H9 (cell line): ENCODE measurements around the gene TMEM69. TPM values are rescaled to one million over a fixed set of nuclear protein-coding genes. Genes with fewer than 3 reads are reported as not detected.

Source experiments
- DNase-seq: peaks from one replicate; pipeline ENCODE4 v3.0.0-alpha.2; 2017
- H2AFZ ChIP-seq: one replicate; pipeline ENCODE4 v1.6.1; 2013; ENCODE audit warnings: mild to moderate bottlenecking, low read length, control low read depth, moderate library complexity
- H2AK5ac ChIP-seq: 2 replicates; pipeline ENCODE4 v1.6.1; 2013; ENCODE audit warnings: low read length, control low read depth, mixed read lengths; ENCODE audit not compliant: insufficient read length
- H2BK120ac ChIP-seq: one replicate; pipeline ENCODE4 v1.6.1; 2013; ENCODE audit warnings: low read depth, mild to moderate bottlenecking, low read length, control low read depth, inconsistent platforms; ENCODE audit not compliant: poor library complexity, severe bottlenecking
- H2BK12ac ChIP-seq: 2 replicates; pipeline ENCODE4 v1.6.1; 2013; ENCODE audit warnings: low read length, control low read depth, mixed read lengths, low read depth; ENCODE audit not compliant: insufficient read length
- H2BK15ac ChIP-seq: 2 replicates; pipeline ENCODE4 v1.6.1; 2013; ENCODE audit warnings: low read depth, low read length, control low read depth
- H2BK20ac ChIP-seq: one replicate; pipeline ENCODE4 v1.6.1; 2013; ENCODE audit warnings: low read depth, mild to moderate bottlenecking, low read length, control low read depth, inconsistent platforms; ENCODE audit not compliant: poor library complexity, severe bottlenecking
- H2BK5ac ChIP-seq: 2 replicates; pipeline ENCODE4 v1.6.1; 2013; ENCODE audit warnings: low read length, control low read depth, mixed read lengths; ENCODE audit not compliant: insufficient read length
- H3K14ac ChIP-seq: 2 replicates; pipeline ENCODE4 v1.6.1; 2013; ENCODE audit warnings: low read length, control low read depth; ENCODE audit not compliant: insufficient read depth
- H3K18ac ChIP-seq: 2 replicates; pipeline ENCODE4 v1.6.1; 2013; ENCODE audit warnings: low read depth, mild to moderate bottlenecking, mixed read lengths, low read length, control low read depth; ENCODE audit not compliant: insufficient read length
- H3K23ac ChIP-seq: 2 replicates; pipeline ENCODE4 v1.6.1; 2013; ENCODE audit warnings: low read length, control low read depth, mixed read lengths, low read depth; ENCODE audit not compliant: insufficient read length
- H3K23me2 ChIP-seq: 2 replicates; pipeline ENCODE4 v1.6.1; 2013; ENCODE audit warnings: low read depth, mild to moderate bottlenecking, mixed read lengths, low read length, control low read depth; ENCODE audit not compliant: insufficient read length, poor library complexity, severe bottlenecking
- H3K27ac ChIP-seq: 2 replicates; pipeline ENCODE4 v1.5.1; 2013; ENCODE audit warnings: low read length, control low read depth, mixed read lengths, low read depth; ENCODE audit not compliant: insufficient read length
- H3K27me3 ChIP-seq: 2 replicates; pipeline ENCODE4 v1.6.1; 2013; ENCODE audit warnings: low read length, control low read depth, inconsistent platforms; ENCODE audit not compliant: insufficient read depth
- H3K4ac ChIP-seq: 2 replicates; pipeline ENCODE4 v1.6.1; 2013; ENCODE audit warnings: low read depth, mild to moderate bottlenecking, control low read depth, inconsistent platforms, low read length, moderate library complexity
- H3K4me1 ChIP-seq: 2 replicates; pipeline ENCODE4 v1.6.1; 2013; ENCODE audit warnings: low read length, control low read depth, inconsistent platforms; ENCODE audit not compliant: insufficient read depth
- H3K4me2 ChIP-seq: 2 replicates; pipeline ENCODE4 v1.6.1; 2013; ENCODE audit warnings: low read length, control low read depth, mixed read lengths; ENCODE audit not compliant: insufficient read length, insufficient read depth
- H3K56ac ChIP-seq: 2 replicates; pipeline ENCODE4 v1.6.1; 2013; ENCODE audit warnings: low read depth, mild to moderate bottlenecking, mixed read lengths, low read length, control low read depth; ENCODE audit not compliant: insufficient read length
- H3K79me1 ChIP-seq: 2 replicates; pipeline ENCODE4 v1.6.1; 2013; ENCODE audit warnings: low read depth, mild to moderate bottlenecking, moderate library complexity, low read length, control low read depth, inconsistent platforms; ENCODE audit not compliant: insufficient read depth, poor library complexity, severe bottlenecking
- H3K79me2 ChIP-seq: 2 replicates; pipeline ENCODE4 v1.6.1; 2013; ENCODE audit warnings: low read length, control low read depth, inconsistent platforms; ENCODE audit not compliant: insufficient read depth
- H3K9ac ChIP-seq: 2 replicates; pipeline ENCODE4 v1.6.1; 2013; ENCODE audit warnings: low read length, control low read depth, mixed read lengths; ENCODE audit not compliant: insufficient read length; ENCODE audit errors: extremely low read depth
- H3K9me3 ChIP-seq: one replicate; pipeline ENCODE4 v1.6.1; 2013; ENCODE audit warnings: low read depth, low read length, inconsistent platforms; ENCODE audit not compliant: control insufficient read depth
- H3T11ph ChIP-seq: one replicate; pipeline ENCODE4 v1.6.1; 2013; ENCODE audit warnings: mild to moderate bottlenecking, low read length, control low read depth, inconsistent platforms
- H4K20me1 ChIP-seq: one replicate; pipeline ENCODE4 v1.6.1; 2013; ENCODE audit not compliant: control insufficient read depth, insufficient read length, insufficient read depth
- H4K5ac ChIP-seq: 2 replicates; pipeline ENCODE4 v1.6.1; 2013; ENCODE audit warnings: low read depth, mild to moderate bottlenecking, mixed read lengths, low read length, control low read depth; ENCODE audit not compliant: insufficient read length
- H4K8ac ChIP-seq: replicated peaks from 2 replicates; pipeline ENCODE4 v1.6.1; 2013; ENCODE audit warnings: low read length, control low read depth, mixed read lengths, low read depth; ENCODE audit not compliant: insufficient read length
- H4K91ac ChIP-seq: 2 replicates; pipeline ENCODE4 v1.6.1; 2013; ENCODE audit warnings: low read depth, mild to moderate bottlenecking, moderate library complexity, mixed read lengths, low read length, control low read depth; ENCODE audit not compliant: insufficient read length
- H3K27ac Mint-ChIP-seq, 3 experiments: 2 replicates in 2 of 3; 3 replicates in 1 of 3; pipeline ENCODE4 v1.8.0; 2020 to 2021; ENCODE audit warnings: mixed read lengths in 3 of 3, mild to moderate bottlenecking in 1 of 3, moderate library complexity in 1 of 3
- H3K27me3 Mint-ChIP-seq: 2 replicates; pipeline ENCODE4 v1.8.0; 2021; ENCODE audit warnings: low read depth, mild to moderate bottlenecking, moderate library complexity, mixed read lengths
- H3K36me3 Mint-ChIP-seq, 3 experiments: 2 replicates in 2 of 3; 3 replicates in 1 of 3; pipeline ENCODE4 v1.8.0; 2020 to 2021; ENCODE audit warnings: low read depth in 3 of 3, mixed read lengths in 3 of 3; ENCODE audit not compliant: insufficient read depth in 1 of 3
- H3K4me1 Mint-ChIP-seq, 2 experiments: 2 replicates each; pipeline ENCODE4 v1.8.0; 2020; ENCODE audit warnings: mixed read lengths in 2 of 2
- H3K4me3 Mint-ChIP-seq, 2 experiments: 2 replicates in 1 of 2; 3 replicates in 1 of 2; pipeline ENCODE4 v1.8.0; 2020 to 2021; ENCODE audit warnings: mild to moderate bottlenecking in 2 of 2, mixed read lengths in 2 of 2, moderate library complexity in 1 of 2
- H3K9me3 Mint-ChIP-seq, 2 experiments: 2 replicates in 1 of 2; 3 replicates in 1 of 2; pipeline ENCODE4 v1.8.0; 2020; ENCODE audit warnings: mild to moderate bottlenecking in 2 of 2, mixed read lengths in 2 of 2, moderate library complexity in 1 of 2
- CTCF ChIP-seq: fragments of 200-600 bp; sonication (generic); conservative IDR thresholded peaks from 3 replicates; pipeline ENCODE4 v1.8.0; 2021; ENCODE audit warnings: antibody characterized with exemption, mild to moderate bottlenecking
- WGBS: extraction: QIAGEN DNeasy Blood & Tissue Kit; methylation state at CpG from one replicate; pipeline ENCODE4 v1.1.7; 2013; ENCODE audit warnings: missing lambda C conversion rate, low lambda C conversion rate, mixed read lengths; ENCODE audit not compliant: insufficient read length; ENCODE audit errors: extremely low coverage; 5-methylcytosine and 5-hydroxymethylcytosine counted together
- total RNA-seq: library from RNA; stranded (reverse); gene quantifications from 2 replicates; pipeline ENCODE4 v1.2.1, GENCODE V29; 2021

TMEM69 gene
- total RNA-seq, 1 experiment from 2014 or later: 30.7 TPM

- Histone ChIP-seq H4K20me1 (no peaks in the 10 kb centered on the region), H3T11ph (no peak overlapping the region), H3K27me3 (no peaks in the 10 kb centered on the region), H4K91ac (no peak overlapping the region), H4K8ac (no peak overlapping the region), H3K27ac (no peak overlapping the region), H2BK12ac (no peak overlapping the region), H2AK5ac (no peak overlapping the region), H3K14ac (no peak overlapping the region), H3K79me2 (peaks cover 69% of the 10 kb centered on the region), H3K4ac (no peak overlapping the region), H3K4me1 (no peaks in the 10 kb centered on the region), H3K23ac (no peak overlapping the region), H2BK5ac (no peak overlapping the region), H3K18ac (no peak overlapping the region), H3K4me2 (no peak overlapping the region), H4K5ac (no peak overlapping the region), H2BK15ac (no peak overlapping the region), H2BK120ac (no peak overlapping the region), H3K79me1 (peaks cover 14% of the 10 kb centered on the region), H2AFZ (no peak overlapping the region), H3K56ac (no peak overlapping the region), H3K23me2 (no peaks in the 10 kb centered on the region), H3K9ac (no peak overlapping the region), H3K9me3 (no peaks in the 10 kb centered on the region), H2BK20ac (no peak overlapping the region)
- WGBS: no CpG with 5 or more reads among the region's 1 CpG
- H3K4me1 Mint-ChIP-seq: peaks cover 7 to 12% of the 10 kb centered on the region in 2 experiments
- peaks cover 10 to 18% (median 14%) of the 10 kb centered on the region in 3 experiments for H3K36me3 Mint-ChIP-seq
- DNase-seq: no peak
- no peak overlapping the region for H3K4me3 Mint-ChIP-seq
- TF ChIP-seq CTCF: no peak
- H3K9me3 Mint-ChIP-seq: 0 out of 5 replicates have a peak, but pooled peaks cover 0 to 3% of the 10 kb centered on the region in 2 experiments
- H3K27ac Mint-ChIP-seq: no peak overlapping the region
- no peaks in the 10 kb centered on the region for H3K27me3 Mint-ChIP-seq
These were observed 18.6 kb upstream of the TMEM69 start for GRCh38 chr1:45669379-45669778.
